Activated T-cell treated with anti-CD3 and anti-CD28 coated beads for 48 hours (primary cell): ENCODE data around the gene SMIM45.

ENCODE experiments used
- DNase-seq: peaks from one replicate; pipeline ENCODE4 v3.0.0-alpha.2; 2020; ENCODE audit warnings: low read depth

Gene SMIM45

DNA sequence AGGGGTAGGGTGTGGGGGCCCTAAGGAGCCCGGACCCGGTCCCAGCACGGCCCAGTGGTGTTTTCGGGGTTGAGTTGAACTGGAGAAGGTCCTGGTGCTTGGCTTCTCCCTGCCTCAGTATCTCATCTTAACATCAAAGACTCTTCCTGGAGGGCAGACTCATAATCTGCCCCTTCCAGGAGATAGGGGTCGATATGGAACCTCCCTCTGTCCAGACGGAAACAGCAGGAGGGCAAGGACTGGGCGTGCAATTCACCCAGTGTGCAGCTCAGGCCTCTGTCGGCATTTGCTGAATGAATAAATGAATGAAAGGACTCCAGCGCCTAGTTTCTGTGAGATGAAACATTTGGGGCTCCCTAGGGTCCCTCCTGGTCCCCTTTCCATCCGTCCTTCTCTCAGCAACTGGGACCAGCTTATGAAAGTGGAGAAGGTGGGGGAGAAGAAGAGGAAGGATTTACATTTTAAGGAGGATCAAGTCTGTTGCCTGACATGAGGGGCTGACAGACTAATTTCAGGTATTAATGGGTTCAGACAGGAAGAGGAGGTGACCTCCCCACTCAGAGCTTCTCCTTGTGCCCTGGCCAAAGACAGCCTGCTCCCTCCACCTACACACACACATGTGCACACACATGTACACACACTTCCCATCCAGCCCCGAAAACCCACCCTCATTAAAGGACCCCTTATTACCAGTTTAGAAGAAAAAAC, 36.0 kb upstream of the SMIM45 start:
- DNase-seq = no peak

GRCh38 chr22:41916745-41917358, 35.1 kb upstream of the SMIM45 start:
- no peak for DNase-seq

DNA sequence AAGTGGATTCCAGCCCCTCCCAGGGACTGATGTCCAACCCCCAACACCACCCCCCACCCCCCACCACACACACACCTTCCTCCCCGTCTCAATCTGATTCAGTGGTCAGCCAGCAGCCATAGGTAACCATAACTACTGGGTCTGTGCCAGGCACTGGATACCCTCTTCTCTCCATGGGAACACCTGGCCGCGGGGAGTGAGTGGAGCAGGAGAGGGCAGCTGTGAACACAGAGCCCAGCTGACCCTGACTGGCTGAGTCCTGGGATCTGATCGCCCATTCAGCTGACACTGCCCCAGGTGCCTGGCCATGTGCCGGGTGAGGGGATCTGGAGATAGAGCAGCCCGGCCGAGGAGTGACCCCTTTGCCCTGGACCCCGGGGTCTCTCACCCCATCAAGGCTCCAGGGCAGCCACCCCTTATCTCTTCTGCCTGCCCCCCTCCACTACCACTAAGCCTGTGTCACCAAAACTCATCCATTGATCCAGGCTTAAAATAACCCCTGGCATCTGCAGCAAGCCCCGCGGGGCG, 34.5 kb upstream of the SMIM45 start:
- no peak for DNase-seq

DNA sequence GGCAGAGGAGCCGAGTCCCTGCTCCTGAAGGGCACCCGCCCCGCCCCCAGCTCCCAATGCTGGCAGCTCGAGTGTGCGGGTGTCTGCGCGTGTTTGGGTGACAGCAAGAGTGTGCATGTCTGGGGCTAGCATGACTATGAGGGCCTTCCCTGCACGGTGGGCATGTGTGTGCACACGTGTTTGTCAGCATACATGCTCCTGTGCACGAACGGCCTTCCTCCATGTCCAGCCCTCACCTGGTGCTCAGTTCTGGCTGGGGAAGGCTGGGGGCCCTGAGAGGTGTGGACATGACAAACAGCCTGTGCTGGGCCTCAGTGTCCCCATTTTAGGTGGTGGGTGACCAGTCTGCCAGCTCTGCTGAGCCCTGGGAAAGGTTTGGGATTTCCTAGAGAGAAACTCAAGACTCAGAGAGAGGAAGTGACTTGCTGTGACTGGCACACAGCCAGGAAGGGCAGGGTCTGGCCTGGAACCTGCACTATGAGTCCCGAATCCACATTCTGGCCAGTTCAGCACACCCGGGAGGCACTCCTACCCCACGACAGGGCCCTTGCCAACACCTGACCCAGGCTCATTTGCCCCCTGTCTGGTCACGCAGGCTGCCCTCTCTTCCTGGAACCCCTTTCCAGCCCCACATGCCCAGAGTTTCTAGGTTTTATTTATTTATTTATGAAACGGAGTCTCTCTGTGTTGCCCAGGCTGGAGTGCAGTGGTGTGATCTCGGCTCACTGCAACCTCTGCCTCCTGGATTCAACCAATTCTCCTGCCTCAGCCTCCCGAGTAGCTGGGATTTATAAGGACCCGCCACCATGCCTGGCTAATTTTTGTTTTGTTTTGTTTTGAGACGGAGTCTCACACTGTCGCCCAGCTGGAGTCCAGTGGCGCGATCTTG, 33.8 kb upstream of the SMIM45 start:
- no peak for DNase-seq

GRCh38 chr22:41919357-41920224, 32.4 kb upstream of the SMIM45 start:
- no peak for DNase-seq

GRCh38 chr22:41920271-41920976, 31.5 kb upstream of the SMIM45 start:
- no peak for DNase-seq

DNA sequence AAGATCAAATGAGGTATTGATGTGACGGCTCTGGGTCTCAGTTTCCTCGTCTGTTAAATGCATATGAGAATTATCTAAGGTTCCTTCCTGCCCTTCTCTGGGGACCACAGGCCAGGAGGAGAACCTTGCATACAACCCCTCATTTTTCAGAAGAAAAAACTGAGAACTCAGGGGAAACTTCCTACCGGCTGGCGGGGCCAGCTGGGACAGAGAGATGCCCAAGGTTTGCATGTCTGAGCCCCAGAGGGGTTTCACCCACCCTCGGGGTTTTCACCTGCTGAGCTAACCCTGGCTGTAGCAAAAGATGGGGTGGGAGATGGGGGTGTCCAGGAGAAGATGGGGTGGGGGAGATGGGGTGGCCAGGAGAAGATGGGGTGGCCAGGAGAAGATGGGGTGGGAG, 29.6 kb upstream of the SMIM45 start:
- DNase-seq = no peak

DNA sequence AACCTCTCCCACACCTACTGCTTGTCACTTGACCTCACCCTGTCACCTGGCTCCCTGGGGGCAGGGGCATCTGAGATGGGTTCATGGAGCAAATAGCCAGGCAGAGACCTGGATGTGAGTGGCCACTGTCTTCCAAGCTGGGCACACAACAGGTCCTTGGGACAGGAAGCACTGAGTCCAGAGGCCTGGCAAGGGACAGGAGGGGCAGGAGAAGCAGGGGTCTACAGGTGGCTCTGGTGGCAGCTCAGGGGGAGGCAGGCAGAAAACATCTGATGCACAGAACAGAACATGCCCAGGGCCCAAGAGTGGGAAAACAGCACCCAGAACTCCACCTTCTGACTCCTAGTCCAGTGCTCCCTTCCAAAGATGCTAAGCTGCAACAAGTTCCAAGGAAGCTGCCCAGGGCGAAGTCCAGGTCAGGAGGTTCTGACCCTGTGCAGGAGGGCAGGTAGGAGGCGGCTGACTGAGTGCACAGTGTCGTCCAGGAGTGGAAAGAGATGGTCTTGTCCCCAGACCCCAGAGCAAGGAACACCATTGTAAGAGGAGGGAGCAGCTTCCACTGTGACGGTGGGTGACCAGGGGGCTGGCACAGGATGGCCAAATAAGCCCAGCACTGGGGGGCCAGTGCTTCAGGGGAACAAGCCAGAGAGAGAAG, 28.9 kb upstream of the SMIM45 start:
- no peak for DNase-seq

DNA sequence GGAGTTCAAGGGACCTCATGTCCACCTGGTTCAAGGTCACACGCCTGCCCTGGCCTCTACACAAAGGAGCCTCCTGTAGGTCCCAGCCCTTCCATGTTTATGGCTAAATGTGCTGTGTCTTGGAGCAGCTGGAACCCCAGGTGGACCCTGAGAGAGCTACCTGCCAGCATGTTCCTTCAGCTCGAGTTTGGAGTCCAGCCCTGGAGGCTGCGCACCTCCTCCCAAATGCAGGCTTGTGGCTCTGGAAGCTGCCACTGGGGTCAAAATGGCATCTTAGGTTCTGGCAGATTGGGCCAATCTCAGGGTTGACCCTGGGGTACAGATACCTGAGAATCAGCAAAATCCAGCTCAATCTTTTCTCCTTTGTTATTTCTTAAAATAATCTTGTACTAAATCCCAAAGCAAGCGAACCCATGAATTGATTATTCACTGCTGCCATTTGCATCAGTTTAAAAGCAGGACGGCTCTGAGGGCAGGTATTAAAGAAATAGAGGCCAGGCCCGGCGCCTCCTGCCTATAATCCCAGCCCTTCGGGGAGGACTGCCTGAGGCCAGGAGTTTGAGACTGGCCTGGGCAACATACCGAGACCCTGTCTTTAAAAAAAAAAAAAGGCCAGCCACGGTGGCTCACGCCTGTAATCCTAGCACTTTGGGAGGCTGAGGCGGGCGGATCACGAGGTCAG, 28.2 kb upstream of the SMIM45 start:
- no peak for DNase-seq

DNA sequence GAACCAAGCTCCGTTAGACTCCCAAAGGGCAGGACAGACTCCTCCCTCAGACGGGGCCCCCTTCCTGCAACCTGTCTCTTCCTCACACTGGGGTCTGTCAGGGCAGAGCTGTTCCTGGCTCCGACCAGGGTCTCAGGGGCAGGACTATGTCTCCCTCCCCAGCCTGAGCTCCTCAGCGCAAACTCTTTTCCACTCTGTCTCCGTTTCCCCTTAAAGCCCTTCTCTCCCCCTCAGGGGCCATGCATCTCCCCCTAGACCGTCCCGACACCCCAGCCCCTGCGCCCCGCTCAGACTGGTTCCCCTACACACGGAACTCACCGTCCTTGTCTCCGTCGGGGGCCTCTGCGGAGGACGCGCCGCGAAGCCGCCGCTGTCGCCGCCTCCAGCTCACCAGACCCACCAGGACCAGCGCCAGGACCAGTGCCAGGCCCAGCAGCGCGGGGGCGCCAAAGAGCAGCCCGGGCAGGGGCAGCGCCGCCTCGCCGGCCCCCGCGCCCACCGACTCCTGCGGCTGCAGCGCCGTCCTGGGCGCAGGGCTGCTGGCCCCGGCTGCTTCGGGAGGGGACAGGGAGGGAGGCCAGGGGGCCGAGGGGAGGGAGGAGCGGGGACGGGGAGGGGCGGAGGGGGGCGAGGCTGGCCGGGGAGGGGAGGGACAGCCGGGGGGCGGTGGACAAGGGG, 26.0 kb upstream of the SMIM45 start:
- peak; percentile 77 for DNase-seq

DNA sequence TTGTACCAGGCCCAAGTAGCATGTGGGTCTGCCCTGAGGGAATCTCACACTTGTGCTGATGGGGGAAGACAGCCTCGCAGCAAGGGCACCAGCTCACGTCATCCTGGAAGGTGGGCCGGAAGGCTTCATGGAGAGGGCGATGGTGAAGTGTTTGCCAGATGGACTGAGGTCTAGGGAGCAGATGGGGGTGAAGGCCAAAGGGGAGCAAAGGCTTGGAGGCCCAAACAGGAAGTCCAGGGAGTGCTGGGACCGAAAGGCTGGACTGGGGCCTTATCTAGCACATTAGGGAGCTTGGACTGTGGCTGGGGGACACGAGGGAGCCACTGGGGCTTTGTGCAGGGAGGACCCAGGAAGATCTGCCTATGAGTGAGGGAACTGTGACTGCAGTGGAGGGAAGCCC, 24.1 kb upstream of the SMIM45 start:
- DNase-seq = no peak

- no peak for DNase-seq
Observed at GRCh38 chr22:41928593-41929417, 23.1 kb upstream of the SMIM45 start.

DNA sequence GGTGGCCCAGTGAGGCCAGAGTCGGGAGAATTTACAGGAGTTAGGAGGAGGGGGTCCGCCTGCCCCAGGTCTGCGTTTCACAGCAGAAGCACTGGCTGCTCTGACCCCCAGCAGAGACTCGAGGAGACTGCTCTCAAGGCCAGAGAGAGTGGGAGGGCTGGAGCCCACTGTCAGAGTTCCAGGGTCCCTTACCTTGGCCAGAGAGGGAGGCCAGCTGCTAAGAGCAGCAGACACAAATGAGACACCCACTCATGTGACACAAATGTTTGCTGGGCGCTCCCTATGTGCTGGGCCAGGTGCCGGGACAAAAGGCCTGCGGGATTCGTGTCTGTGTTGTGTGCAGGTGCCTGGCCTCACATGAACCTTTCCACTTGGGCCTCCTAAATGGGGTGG, 22.5 kb upstream of the SMIM45 start:
- DNase-seq = no peak

GRCh38 chr22:41931701-41932269, 20.2 kb upstream of the SMIM45 start:
- no peak for DNase-seq

GRCh38 chr22:41932353-41932752, 19.6 kb upstream of the SMIM45 start:
- no peak for DNase-seq

DNA sequence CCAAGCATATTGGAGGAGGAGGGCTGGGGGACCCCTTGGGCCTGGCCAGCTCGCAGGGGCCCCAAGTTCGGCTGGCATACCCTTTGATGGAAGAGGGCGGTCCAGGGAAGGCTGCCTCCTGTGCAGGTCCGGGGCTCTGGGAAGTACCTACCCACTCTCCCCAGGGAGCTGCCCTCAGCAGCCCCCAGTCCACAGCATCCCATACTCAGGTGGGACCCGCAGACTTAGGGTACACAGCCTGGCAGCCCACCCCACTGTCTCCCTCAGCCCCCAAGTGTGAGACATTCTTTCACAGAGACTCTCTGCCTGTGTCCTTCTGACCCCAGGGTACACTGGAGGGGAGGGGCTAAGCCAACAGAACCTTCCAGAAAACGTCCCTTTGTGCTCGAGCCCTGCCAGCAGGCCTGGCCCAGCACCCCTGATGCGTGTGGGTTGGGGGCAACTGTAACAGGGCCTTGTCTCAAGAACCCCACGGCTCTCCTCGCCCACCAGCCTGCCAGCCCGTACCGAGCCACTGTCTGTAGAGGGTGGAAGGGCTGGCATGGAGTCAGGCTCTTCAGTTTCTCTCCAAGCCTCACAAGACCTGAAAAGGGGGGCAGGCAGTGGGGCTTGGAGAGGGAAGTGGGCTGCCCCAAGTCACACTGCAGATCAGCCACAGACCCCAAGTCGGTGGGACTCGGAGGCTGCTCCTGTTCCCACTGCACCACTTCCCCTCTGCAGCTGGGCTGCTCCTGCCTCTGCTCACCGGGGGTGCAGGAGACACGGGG, 18.4 kb upstream of the SMIM45 start:
- DNase-seq = no peak

DNA sequence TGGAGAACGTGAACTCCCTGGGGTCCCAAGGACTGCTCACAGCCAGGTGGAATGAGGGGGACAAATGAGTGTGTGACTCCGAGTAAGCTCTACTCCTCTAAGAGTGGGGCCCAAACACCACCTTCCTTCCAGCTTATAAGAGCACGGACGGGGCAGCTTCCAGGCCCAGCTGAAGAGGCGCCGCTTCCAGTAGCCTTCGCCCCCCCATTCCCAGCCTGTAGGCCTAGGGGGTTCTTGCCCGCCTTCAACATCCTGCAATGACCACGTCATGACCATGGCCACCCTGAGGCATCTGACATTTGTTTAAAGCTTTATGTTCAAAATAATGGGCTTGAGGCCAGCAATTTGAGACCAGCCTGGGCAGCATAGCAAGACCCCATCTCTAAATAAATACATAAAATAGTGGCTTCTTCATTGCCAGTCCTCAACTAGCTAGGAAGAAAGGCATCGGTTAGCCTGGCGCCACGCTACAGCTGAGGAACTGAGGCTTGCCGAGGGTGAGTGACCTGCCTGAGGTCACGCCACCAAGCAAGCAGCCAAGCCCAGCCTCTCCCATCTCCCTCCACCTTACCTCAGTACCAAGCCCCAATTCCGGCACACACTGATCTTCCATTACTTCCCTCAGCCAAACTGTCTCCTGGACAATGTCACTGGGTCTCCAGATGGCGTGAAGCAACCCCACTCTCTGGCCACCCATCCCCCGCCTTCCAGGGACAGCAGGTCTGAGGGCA, 17.5 kb upstream of the SMIM45 start:
- DNase-seq = no peak
